ENCODE results near the gene DCST1. TPM values are rescaled to one million over a fixed set of nuclear protein-coding genes. Genes with fewer than 3 reads are reported as not detected.

Gene DCST1
- total and polyA plus RNA-seq, 2 donors (not counting 1 experiment from before 2014, with no cell fraction given) = 0.22 TPM; not detected in 1

DNA sequence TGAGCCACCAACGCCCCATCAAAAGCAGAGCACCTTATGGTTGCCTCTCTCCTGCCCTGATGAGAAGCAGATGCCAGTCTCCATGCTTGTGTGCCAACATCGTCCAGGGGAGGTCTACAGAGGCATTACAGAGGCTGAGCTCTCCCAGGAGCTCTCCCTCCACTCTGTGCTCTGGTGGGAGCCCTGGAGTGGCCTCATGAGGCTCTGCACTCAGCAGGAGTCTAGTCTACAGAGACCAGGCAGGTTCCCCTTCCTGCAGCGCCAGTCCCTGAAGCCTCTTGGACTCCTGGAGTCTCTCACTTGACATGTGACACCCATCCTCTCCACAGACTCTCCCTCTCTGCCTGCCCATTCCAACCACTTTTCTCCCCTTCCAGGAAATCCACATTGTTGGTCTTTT is 3.4 kb downstream of the DCST1 start:
- Histone ChIP-seq H3K36me3 (replicated peaks in 1 of 2; ENCODE audit: control extremely low read depth in 1 of 2, control insufficient read depth in 1 of 2, extremely low read depth in 1 of 2, insufficient read depth in 2 of 2, low read length in 1 of 2) (no peaks in the 10 kb centered on the region), H2AFZ (ENCODE audit: insufficient read depth, low read depth, low read length, poor library complexity, severe bottlenecking) (no peak overlapping the region), H3K79me2 (ENCODE audit: control insufficient read depth, insufficient read depth, low read length) (no peaks in the 10 kb centered on the region), H3K9me3 (ENCODE audit: control extremely low read depth in 1 of 3, control insufficient read depth in 2 of 3, insufficient read depth in 1 of 3, low read length in 2 of 3) (no peaks in the 10 kb centered on the region), H3K4me3 (ENCODE audit: control extremely low read depth in 1 of 5, extremely low read depth in 1 of 5, insufficient read depth in 1 of 5, low read depth in 2 of 5, low read length in 4 of 5) (no peak overlapping the region), H3K4me1 (ENCODE audit: control insufficient read depth in 2 of 2, insufficient read depth in 2 of 2, low read length in 2 of 2) (no peaks in the 10 kb centered on the region), H3K9ac (ENCODE audit: low read length) (no peak overlapping the region), H4K20me1 (ENCODE audit: control insufficient read depth, insufficient read depth, low read length, poor library complexity, severe bottlenecking) (no peaks in the 10 kb centered on the region), H3K27me3 (replicated peaks in 1 of 4; ENCODE audit: control extremely low read depth in 1 of 4, control insufficient read depth in 3 of 4, insufficient read depth in 4 of 4, low read length in 3 of 4) (peaks cover 0 to 17% (median 0%) of the 10 kb centered on the region in 4 experiments), H3K27ac (ENCODE audit: low read length in 2 of 2) (no peak overlapping the region), H3K4me2 (replicated peaks; ENCODE audit: low read depth, low read length, poor library complexity, severe bottlenecking) (no peak overlapping the region)
- DNase-seq (no peak), ATAC-seq (ENCODE audit: low read depth) (no peak)
- peaks cover 21% of the 10 kb centered on the region for H3K27me3 Mint-ChIP-seq
- no peaks in the 10 kb centered on the region for H3K9me3 Mint-ChIP-seq (ENCODE audit: insufficient read depth)
- intact Hi-C loops (cut with micrococcal nuclease) = no loop called here
- no peaks in the 10 kb centered on the region for H3K4me1 Mint-ChIP-seq
- ChIA-PET POLR2A (no interaction called here), CTCF (interaction anchor here (1.0 kb wide), 1 partner anchor 19 kb away, joined by 3 read pairs; no protein-coding TSS in a partner anchor)
- TF ChIP-seq, protein P1, sequence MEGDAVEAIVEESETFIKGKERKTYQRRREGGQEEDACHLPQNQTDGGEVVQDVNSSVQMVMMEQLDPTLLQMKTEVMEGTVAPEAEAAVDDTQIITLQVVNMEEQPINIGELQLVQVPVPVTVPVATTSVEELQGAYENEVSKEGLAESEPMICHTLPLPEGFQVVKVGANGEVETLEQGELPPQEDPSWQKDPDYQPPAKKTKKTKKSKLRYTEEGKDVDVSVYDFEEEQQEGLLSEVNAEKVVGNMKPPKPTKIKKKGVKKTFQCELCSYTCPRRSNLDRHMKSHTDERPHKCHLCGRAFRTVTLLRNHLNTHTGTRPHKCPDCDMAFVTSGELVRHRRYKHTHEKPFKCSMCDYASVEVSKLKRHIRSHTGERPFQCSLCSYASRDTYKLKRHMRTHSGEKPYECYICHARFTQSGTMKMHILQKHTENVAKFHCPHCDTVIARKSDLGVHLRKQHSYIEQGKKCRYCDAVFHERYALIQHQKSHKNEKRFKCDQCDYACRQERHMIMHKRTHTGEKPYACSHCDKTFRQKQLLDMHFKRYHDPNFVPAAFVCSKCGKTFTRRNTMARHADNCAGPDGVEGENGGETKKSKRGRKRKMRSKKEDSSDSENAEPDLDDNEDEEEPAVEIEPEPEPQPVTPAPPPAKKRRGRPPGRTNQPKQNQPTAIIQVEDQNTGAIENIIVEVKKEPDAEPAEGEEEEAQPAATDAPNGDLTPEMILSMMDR (IDR thresholded peaks at IDR 0.05) = no peak
- TF ChIP-seq EZH2 (IDR thresholded peaks at IDR 0.05; ENCODE audit: borderline replicate concordance, insufficient read depth, low read depth, low read length, poor library complexity, severe bottlenecking) = no peak
- no peak overlapping the region for H3K4me3 Mint-ChIP-seq
- H3K27ac Mint-ChIP-seq = no peak overlapping the region
- WGBS (ENCODE audit: insufficient coverage) = 93% methylated on average over 3 of the region's 3 CpGs

DNA sequence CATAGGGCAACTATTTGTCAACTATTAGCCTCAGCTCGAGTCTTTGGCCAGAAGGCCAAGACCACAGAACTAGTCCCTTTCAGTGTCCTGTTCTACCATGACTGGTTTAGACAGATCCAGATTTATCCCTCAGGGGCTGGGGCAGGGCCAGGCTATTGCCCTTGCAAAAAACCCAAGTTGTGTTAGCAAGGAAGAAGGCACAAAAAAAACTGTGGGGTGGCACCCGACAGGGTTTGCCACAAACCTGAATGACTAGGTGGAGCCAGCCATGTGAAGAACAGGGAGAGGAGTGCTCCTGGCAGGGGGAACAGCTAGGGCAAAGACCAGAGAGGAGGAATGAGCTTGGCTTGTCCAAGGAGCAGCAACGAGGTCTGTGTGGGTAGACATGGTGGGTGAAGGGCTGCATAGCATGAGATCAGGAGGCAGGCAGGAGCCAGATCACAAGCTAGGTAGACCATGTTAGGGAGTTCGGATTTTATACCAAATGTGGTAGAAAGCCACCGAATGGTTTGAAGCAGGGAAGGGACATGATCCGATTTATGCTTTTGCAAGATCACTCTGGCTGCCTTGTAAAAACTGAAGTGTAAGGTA is 4.3 kb downstream of the DCST1 start:
- Histone ChIP-seq H2AFZ (ENCODE audit: insufficient read depth, low read depth, low read length, poor library complexity, severe bottlenecking) (no peak overlapping the region), H3K4me2 (replicated peaks; ENCODE audit: low read depth, low read length, poor library complexity, severe bottlenecking) (no peak overlapping the region), H3K4me3 (ENCODE audit: control extremely low read depth in 1 of 5, extremely low read depth in 1 of 5, insufficient read depth in 1 of 5, low read depth in 2 of 5, low read length in 4 of 5) (no peak overlapping the region), H4K20me1 (ENCODE audit: control insufficient read depth, insufficient read depth, low read length, poor library complexity, severe bottlenecking) (no peaks in the 10 kb centered on the region), H3K9ac (ENCODE audit: low read length) (no peak overlapping the region), H3K79me2 (ENCODE audit: control insufficient read depth, insufficient read depth, low read length) (no peaks in the 10 kb centered on the region), H3K4me1 (ENCODE audit: control insufficient read depth in 2 of 2, insufficient read depth in 2 of 2, low read length in 2 of 2) (no peaks in the 10 kb centered on the region), H3K27ac (ENCODE audit: low read length in 2 of 2) (no peak overlapping the region), H3K9me3 (ENCODE audit: control extremely low read depth in 1 of 3, control insufficient read depth in 2 of 3, insufficient read depth in 1 of 3, low read length in 2 of 3) (no peaks in the 10 kb centered on the region), H3K27me3 (replicated peaks in 1 of 4; ENCODE audit: control extremely low read depth in 1 of 4, control insufficient read depth in 3 of 4, insufficient read depth in 4 of 4, low read length in 3 of 4) (peaks cover 0 to 17% (median 0%) of the 10 kb centered on the region in 4 experiments), H3K36me3 (replicated peaks in 1 of 2; ENCODE audit: control extremely low read depth in 1 of 2, control insufficient read depth in 1 of 2, extremely low read depth in 1 of 2, insufficient read depth in 2 of 2, low read length in 1 of 2) (no peaks in the 10 kb centered on the region)
- no peaks in the 10 kb centered on the region for H3K4me1 Mint-ChIP-seq
- ChIA-PET POLR2A (interaction anchor here (0.6 kb wide), 2 partner anchors 46 to 712 kb away, joined by 3 to 5 read pairs; no protein-coding TSS in a partner anchor), CTCF (interaction anchor here (0.9 to 1.0 kb wide), 3 partner anchors 10 to 478 kb away, joined by 3 to 5 read pairs (median 3); partner anchors contain the start of gene ADAM15)
- H3K27me3 Mint-ChIP-seq = peaks cover 21% of the 10 kb centered on the region
- TF ChIP-seq, protein P1 (IDR thresholded peaks at IDR 0.05) = no peak
- no peak for TF ChIP-seq EZH2 (IDR thresholded peaks at IDR 0.05; ENCODE audit: borderline replicate concordance, insufficient read depth, low read depth, low read length, poor library complexity, severe bottlenecking)
- intact Hi-C loops (cut with micrococcal nuclease) = no loop called here
- no peaks in the 10 kb centered on the region for H3K9me3 Mint-ChIP-seq (ENCODE audit: insufficient read depth)
- ATAC-seq (ENCODE audit: low read depth) (no peak), DNase-seq (no peak)
- WGBS (ENCODE audit: insufficient coverage) = 87% methylated on average over 5 of the region's 6 CpGs
- H3K4me3 Mint-ChIP-seq = no peak overlapping the region
- no peak overlapping the region for H3K27ac Mint-ChIP-seq

All from B cell (primary cell).